H9 (cell line): ENCODE data around the gene ATRN. TPM values are rescaled to one million over a fixed set of nuclear protein-coding genes. Genes with fewer than 3 reads are reported as not detected.

Experiments
- DNase-seq: peaks from one replicate; pipeline ENCODE4 v3.0.0-alpha.2; 2017
- H2AFZ ChIP-seq: one replicate; pipeline ENCODE4 v1.6.1; 2013; ENCODE audit warnings: mild to moderate bottlenecking, low read length, control low read depth, moderate library complexity
- H2AK5ac ChIP-seq: 2 replicates; pipeline ENCODE4 v1.6.1; 2013; ENCODE audit warnings: low read length, control low read depth, mixed read lengths; ENCODE audit not compliant: insufficient read length
- H2BK120ac ChIP-seq: one replicate; pipeline ENCODE4 v1.6.1; 2013; ENCODE audit warnings: low read depth, mild to moderate bottlenecking, low read length, control low read depth, inconsistent platforms; ENCODE audit not compliant: poor library complexity, severe bottlenecking
- H2BK12ac ChIP-seq: 2 replicates; pipeline ENCODE4 v1.6.1; 2013; ENCODE audit warnings: low read length, control low read depth, mixed read lengths, low read depth; ENCODE audit not compliant: insufficient read length
- H2BK15ac ChIP-seq: 2 replicates; pipeline ENCODE4 v1.6.1; 2013; ENCODE audit warnings: low read depth, low read length, control low read depth
- H2BK20ac ChIP-seq: one replicate; pipeline ENCODE4 v1.6.1; 2013; ENCODE audit warnings: low read depth, mild to moderate bottlenecking, low read length, control low read depth, inconsistent platforms; ENCODE audit not compliant: poor library complexity, severe bottlenecking
- H2BK5ac ChIP-seq: 2 replicates; pipeline ENCODE4 v1.6.1; 2013; ENCODE audit warnings: low read length, control low read depth, mixed read lengths; ENCODE audit not compliant: insufficient read length
- H3K14ac ChIP-seq: 2 replicates; pipeline ENCODE4 v1.6.1; 2013; ENCODE audit warnings: low read length, control low read depth; ENCODE audit not compliant: insufficient read depth
- H3K18ac ChIP-seq: 2 replicates; pipeline ENCODE4 v1.6.1; 2013; ENCODE audit warnings: low read depth, mild to moderate bottlenecking, mixed read lengths, low read length, control low read depth; ENCODE audit not compliant: insufficient read length
- H3K23ac ChIP-seq: 2 replicates; pipeline ENCODE4 v1.6.1; 2013; ENCODE audit warnings: low read length, control low read depth, mixed read lengths, low read depth; ENCODE audit not compliant: insufficient read length
- H3K23me2 ChIP-seq: 2 replicates; pipeline ENCODE4 v1.6.1; 2013; ENCODE audit warnings: low read depth, mild to moderate bottlenecking, mixed read lengths, low read length, control low read depth; ENCODE audit not compliant: insufficient read length, poor library complexity, severe bottlenecking
- H3K27ac ChIP-seq: 2 replicates; pipeline ENCODE4 v1.5.1; 2013; ENCODE audit warnings: low read length, control low read depth, mixed read lengths, low read depth; ENCODE audit not compliant: insufficient read length
- H3K27me3 ChIP-seq: 2 replicates; pipeline ENCODE4 v1.6.1; 2013; ENCODE audit warnings: low read length, control low read depth, inconsistent platforms; ENCODE audit not compliant: insufficient read depth
- H3K4ac ChIP-seq: 2 replicates; pipeline ENCODE4 v1.6.1; 2013; ENCODE audit warnings: low read depth, mild to moderate bottlenecking, control low read depth, inconsistent platforms, low read length, moderate library complexity
- H3K4me1 ChIP-seq: 2 replicates; pipeline ENCODE4 v1.6.1; 2013; ENCODE audit warnings: low read length, control low read depth, inconsistent platforms; ENCODE audit not compliant: insufficient read depth
- H3K4me2 ChIP-seq: 2 replicates; pipeline ENCODE4 v1.6.1; 2013; ENCODE audit warnings: low read length, control low read depth, mixed read lengths; ENCODE audit not compliant: insufficient read length, insufficient read depth
- H3K56ac ChIP-seq: 2 replicates; pipeline ENCODE4 v1.6.1; 2013; ENCODE audit warnings: low read depth, mild to moderate bottlenecking, mixed read lengths, low read length, control low read depth; ENCODE audit not compliant: insufficient read length
- H3K79me1 ChIP-seq: 2 replicates; pipeline ENCODE4 v1.6.1; 2013; ENCODE audit warnings: low read depth, mild to moderate bottlenecking, moderate library complexity, low read length, control low read depth, inconsistent platforms; ENCODE audit not compliant: insufficient read depth, poor library complexity, severe bottlenecking
- H3K79me2 ChIP-seq: 2 replicates; pipeline ENCODE4 v1.6.1; 2013; ENCODE audit warnings: low read length, control low read depth, inconsistent platforms; ENCODE audit not compliant: insufficient read depth
- H3K9ac ChIP-seq: 2 replicates; pipeline ENCODE4 v1.6.1; 2013; ENCODE audit warnings: low read length, control low read depth, mixed read lengths; ENCODE audit not compliant: insufficient read length; ENCODE audit errors: extremely low read depth
- H3K9me3 ChIP-seq: one replicate; pipeline ENCODE4 v1.6.1; 2013; ENCODE audit warnings: low read depth, low read length, inconsistent platforms; ENCODE audit not compliant: control insufficient read depth
- H3T11ph ChIP-seq: one replicate; pipeline ENCODE4 v1.6.1; 2013; ENCODE audit warnings: mild to moderate bottlenecking, low read length, control low read depth, inconsistent platforms
- H4K20me1 ChIP-seq: one replicate; pipeline ENCODE4 v1.6.1; 2013; ENCODE audit not compliant: control insufficient read depth, insufficient read length, insufficient read depth
- H4K5ac ChIP-seq: 2 replicates; pipeline ENCODE4 v1.6.1; 2013; ENCODE audit warnings: low read depth, mild to moderate bottlenecking, mixed read lengths, low read length, control low read depth; ENCODE audit not compliant: insufficient read length
- H4K8ac ChIP-seq: replicated peaks from 2 replicates; pipeline ENCODE4 v1.6.1; 2013; ENCODE audit warnings: low read length, control low read depth, mixed read lengths, low read depth; ENCODE audit not compliant: insufficient read length
- H4K91ac ChIP-seq: 2 replicates; pipeline ENCODE4 v1.6.1; 2013; ENCODE audit warnings: low read depth, mild to moderate bottlenecking, moderate library complexity, mixed read lengths, low read length, control low read depth; ENCODE audit not compliant: insufficient read length
- H3K27ac Mint-ChIP-seq, 3 experiments: 2 replicates in 2 of 3; 3 replicates in 1 of 3; pipeline ENCODE4 v1.8.0; 2020 to 2021; ENCODE audit warnings: mixed read lengths in 3 of 3, mild to moderate bottlenecking in 1 of 3, moderate library complexity in 1 of 3
- H3K27me3 Mint-ChIP-seq: 2 replicates; pipeline ENCODE4 v1.8.0; 2021; ENCODE audit warnings: low read depth, mild to moderate bottlenecking, moderate library complexity, mixed read lengths
- H3K36me3 Mint-ChIP-seq, 3 experiments: 2 replicates in 2 of 3; 3 replicates in 1 of 3; pipeline ENCODE4 v1.8.0; 2020 to 2021; ENCODE audit warnings: low read depth in 3 of 3, mixed read lengths in 3 of 3; ENCODE audit not compliant: insufficient read depth in 1 of 3
- H3K4me1 Mint-ChIP-seq, 2 experiments: 2 replicates each; pipeline ENCODE4 v1.8.0; 2020; ENCODE audit warnings: mixed read lengths in 2 of 2
- H3K4me3 Mint-ChIP-seq, 2 experiments: 2 replicates in 1 of 2; 3 replicates in 1 of 2; pipeline ENCODE4 v1.8.0; 2020 to 2021; ENCODE audit warnings: mild to moderate bottlenecking in 2 of 2, mixed read lengths in 2 of 2, moderate library complexity in 1 of 2
- H3K9me3 Mint-ChIP-seq, 2 experiments: 2 replicates in 1 of 2; 3 replicates in 1 of 2; pipeline ENCODE4 v1.8.0; 2020; ENCODE audit warnings: mild to moderate bottlenecking in 2 of 2, mixed read lengths in 2 of 2, moderate library complexity in 1 of 2
- WGBS: extraction: QIAGEN DNeasy Blood & Tissue Kit; methylation state at CpG from one replicate; pipeline ENCODE4 v1.1.7; 2013; ENCODE audit warnings: missing lambda C conversion rate, low lambda C conversion rate, mixed read lengths; ENCODE audit not compliant: insufficient read length; ENCODE audit errors: extremely low coverage; 5-methylcytosine and 5-hydroxymethylcytosine counted together
- total RNA-seq: library from RNA; stranded (reverse); gene quantifications from 2 replicates; pipeline ENCODE4 v1.2.1, GENCODE V29; 2021
- TF ChIP-seq, protein P1 (sequence below): fragments of 200-600 bp; sonication (generic); conservative IDR thresholded peaks from 3 replicates; pipeline ENCODE4 v1.8.0; 2021; ENCODE audit warnings: antibody characterized with exemption, mild to moderate bottlenecking

ATRN gene
- total RNA-seq, 1 experiment from 2014 or later = 23.1 TPM

DNA sequence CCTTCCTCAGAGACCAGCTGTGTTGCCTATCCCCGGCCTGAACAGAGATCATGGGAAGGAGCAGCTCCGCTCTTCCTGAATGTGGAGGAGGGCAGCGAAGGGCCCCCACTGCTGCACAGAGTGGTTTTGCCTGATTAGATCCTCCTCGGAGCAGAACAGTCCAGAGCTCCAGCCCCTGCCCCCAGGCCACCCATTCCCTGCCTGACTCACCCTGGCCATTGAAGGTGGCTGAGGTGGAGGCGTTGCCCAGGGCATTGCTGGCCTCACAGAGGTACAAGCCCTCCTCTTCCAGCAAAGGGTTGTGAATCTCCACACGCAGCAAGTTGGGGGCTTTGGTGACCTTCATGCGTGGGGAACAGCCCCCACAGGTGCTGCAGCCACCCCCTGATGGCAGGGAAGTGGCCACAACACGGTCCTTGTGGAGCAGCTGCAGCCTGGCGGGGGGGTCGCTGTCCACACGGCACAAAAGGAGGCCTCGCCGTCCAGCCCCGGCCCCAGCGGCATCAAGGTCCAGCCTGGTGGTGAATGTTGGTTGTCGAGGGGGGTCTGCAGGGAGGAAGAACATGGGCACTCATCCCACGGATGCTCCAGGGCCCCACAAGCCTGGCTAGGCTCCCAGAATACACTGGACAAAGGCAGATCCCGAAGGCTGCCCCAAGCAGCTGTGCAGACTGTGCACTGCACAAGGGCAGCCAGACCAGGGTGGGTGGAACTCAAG is 226.9 kb downstream of the ATRN start:
- H4K8ac ChIP-seq = no peak overlapping the region
- no peaks in the 10 kb centered on the region for H3K23me2 ChIP-seq
- no peak overlapping the region for H3K23ac ChIP-seq
- no peak overlapping the region for H2AK5ac ChIP-seq
- no peaks in the 10 kb centered on the region for H3K79me1 ChIP-seq
- H3T11ph ChIP-seq = no peak overlapping the region
- H2BK12ac ChIP-seq = no peak overlapping the region
- DNase-seq = no peak
- H3K18ac ChIP-seq = no peak overlapping the region
- H3K27me3 Mint-ChIP-seq = no peaks in the 10 kb centered on the region; the same call in 1 of the 2 replicates
- TF ChIP-seq, protein P1, sequence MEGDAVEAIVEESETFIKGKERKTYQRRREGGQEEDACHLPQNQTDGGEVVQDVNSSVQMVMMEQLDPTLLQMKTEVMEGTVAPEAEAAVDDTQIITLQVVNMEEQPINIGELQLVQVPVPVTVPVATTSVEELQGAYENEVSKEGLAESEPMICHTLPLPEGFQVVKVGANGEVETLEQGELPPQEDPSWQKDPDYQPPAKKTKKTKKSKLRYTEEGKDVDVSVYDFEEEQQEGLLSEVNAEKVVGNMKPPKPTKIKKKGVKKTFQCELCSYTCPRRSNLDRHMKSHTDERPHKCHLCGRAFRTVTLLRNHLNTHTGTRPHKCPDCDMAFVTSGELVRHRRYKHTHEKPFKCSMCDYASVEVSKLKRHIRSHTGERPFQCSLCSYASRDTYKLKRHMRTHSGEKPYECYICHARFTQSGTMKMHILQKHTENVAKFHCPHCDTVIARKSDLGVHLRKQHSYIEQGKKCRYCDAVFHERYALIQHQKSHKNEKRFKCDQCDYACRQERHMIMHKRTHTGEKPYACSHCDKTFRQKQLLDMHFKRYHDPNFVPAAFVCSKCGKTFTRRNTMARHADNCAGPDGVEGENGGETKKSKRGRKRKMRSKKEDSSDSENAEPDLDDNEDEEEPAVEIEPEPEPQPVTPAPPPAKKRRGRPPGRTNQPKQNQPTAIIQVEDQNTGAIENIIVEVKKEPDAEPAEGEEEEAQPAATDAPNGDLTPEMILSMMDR = no peak
- H2BK5ac ChIP-seq = no peak overlapping the region
- no peaks in the 10 kb centered on the region for H3K27me3 ChIP-seq
- H4K91ac ChIP-seq = no peak overlapping the region
- no peak overlapping the region for H3K9ac ChIP-seq
- H3K56ac ChIP-seq = no peak overlapping the region
- no peak overlapping the region for H3K4me2 ChIP-seq
- no peak overlapping the region for H2BK20ac ChIP-seq
- no peaks in the 10 kb centered on the region for H3K4me1 ChIP-seq
- H3K14ac ChIP-seq = no peak overlapping the region; the same call in 1 of the 2 replicates
- H3K4me3 Mint-ChIP-seq = no peak overlapping the region
- H3K36me3 Mint-ChIP-seq = no peaks in the 10 kb centered on the region; a peak in 2 of 7 replicates
- H3K27ac ChIP-seq = no peak overlapping the region
- no peak overlapping the region for H2BK120ac ChIP-seq
- no peaks in the 10 kb centered on the region for H3K79me2 ChIP-seq
- no peak overlapping the region; a peak in 1 of 7 replicates for H3K27ac Mint-ChIP-seq
- no peaks in the 10 kb centered on the region for H3K9me3 ChIP-seq
- peaks cover 3% of the 10 kb centered on the region in 2 experiments; a peak in 3 of 5 replicates for H3K9me3 Mint-ChIP-seq
- H4K5ac ChIP-seq = no peak overlapping the region
- no peaks in the 10 kb centered on the region for H3K4me1 Mint-ChIP-seq
- H4K20me1 ChIP-seq = peaks cover 2% of the 10 kb centered on the region
- no peak overlapping the region for H3K4ac ChIP-seq
- no CpG with 5 or more reads among the region's 18 CpGs for WGBS
- H2AFZ ChIP-seq = no peak overlapping the region
- H2BK15ac ChIP-seq = no peak overlapping the region
